NB4 (cell line): ENCODE measurements around the gene GPR156.

ENCODE experiments used
- DNase-seq: peaks from one replicate; pipeline ENCODE4 v3.0.0; 2010; ENCODE audit warnings: low read depth
- H3K4me3 ChIP-seq: one replicate; pipeline ENCODE4 v1.5.1; 2011; ENCODE audit warnings: mild to moderate bottlenecking, low read depth, low read length, moderate library complexity
- CTCF ChIP-seq: IDR thresholded peaks from one replicate; pipeline ENCODE4 v1.5.1; 2012; ENCODE audit warnings: low read depth, low read length
- MAX ChIP-seq: IDR thresholded peaks from 2 replicates; pipeline ENCODE4 v1.6.1; 2011; ENCODE audit warnings: low read depth, low read length
- MYC ChIP-seq: IDR thresholded peaks from 2 replicates; pipeline ENCODE4 v1.6.1; 2011; ENCODE audit warnings: low read depth, low read length
- POLR2A ChIP-seq: IDR thresholded peaks from 2 replicates; pipeline ENCODE4 v1.6.1; 2011; ENCODE audit warnings: mild to moderate bottlenecking; ENCODE audit not compliant: insufficient read length; ENCODE audit errors: extremely low read depth

GPR156 gene

GRCh38 chr3:120214176-120214575, 70.8 kb downstream of the GPR156 start:
- no peak for DNase-seq
- no peak for TF ChIP-seq MAX
- no peak for TF ChIP-seq POLR2A

GRCh38 chr3:120212505-120212904, 72.5 kb downstream of the GPR156 start:
- H3K4me3 ChIP-seq: no peak overlapping the region
- TF ChIP-seq MAX: no peak
- no peak for TF ChIP-seq POLR2A
- TF ChIP-seq MYC: no peak
- no peak for TF ChIP-seq CTCF
- no peak for DNase-seq

More at GRCh38 chr3:120214176-120214575, 70.8 kb downstream of the GPR156 start:
- no peak overlapping the region for H3K4me3 ChIP-seq

- DNase-seq: no peak
- TF ChIP-seq POLR2A (no peak), MAX (no peak), CTCF (no peak), MYC (no peak)
- H3K4me3 ChIP-seq: no peak overlapping the region
Observed at GRCh38 chr3:120209425-120209824, 75.6 kb downstream of the GPR156 start.

- no peak overlapping the region for H3K4me3 ChIP-seq
- no peak for DNase-seq
- no peak for TF ChIP-seq MAX
- TF ChIP-seq POLR2A: no peak
- no peak for TF ChIP-seq MYC
- TF ChIP-seq CTCF: no peak
Observed at GRCh38 chr3:120204338-120204737, 80.7 kb downstream of the GPR156 start.

- no peak for DNase-seq
- TF ChIP-seq MAX: no peak
- no peak for TF ChIP-seq MYC
Observed at GRCh38 chr3:120203621-120204020, 81.4 kb downstream of the GPR156 start.

GRCh38 chr3:120203016-120203415, 82.0 kb downstream of the GPR156 start:
- peak; percentile 72 for DNase-seq
- TF ChIP-seq MAX: 0 out of 2 replicates have a peak, but pooled peaks have one; percentile 30
- no peak for TF ChIP-seq CTCF
- TF ChIP-seq POLR2A: no peak
- TF ChIP-seq MYC: peak; percentile 18; the same call in 1 of the 2 replicates

More at GRCh38 chr3:120203621-120204020, 81.4 kb downstream of the GPR156 start:
- no peak overlapping the region for H3K4me3 ChIP-seq

GRCh38 chr3:120202363-120202762, 82.7 kb downstream of the GPR156 start:
- no peak overlapping the region for H3K4me3 ChIP-seq
- TF ChIP-seq POLR2A (no peak), MAX (no peak), CTCF (no peak), MYC (no peak)

More at GRCh38 chr3:120203016-120203415, 82.0 kb downstream of the GPR156 start:
- no peak overlapping the region for H3K4me3 ChIP-seq

More at GRCh38 chr3:120202363-120202762, 82.7 kb downstream of the GPR156 start:
- no peak for DNase-seq
